Measurements from ENCODE around the gene PAFAH1B2. TPM values are rescaled to one million over a fixed set of nuclear protein-coding genes. Genes with fewer than 3 reads are reported as not detected.

Gene PAFAH1B2
- total and polyA plus RNA-seq, 2 donors (not counting 3 experiments of a cell fraction or from before 2014, with no cell fraction given) = 34.2 to 128 TPM

DNA sequence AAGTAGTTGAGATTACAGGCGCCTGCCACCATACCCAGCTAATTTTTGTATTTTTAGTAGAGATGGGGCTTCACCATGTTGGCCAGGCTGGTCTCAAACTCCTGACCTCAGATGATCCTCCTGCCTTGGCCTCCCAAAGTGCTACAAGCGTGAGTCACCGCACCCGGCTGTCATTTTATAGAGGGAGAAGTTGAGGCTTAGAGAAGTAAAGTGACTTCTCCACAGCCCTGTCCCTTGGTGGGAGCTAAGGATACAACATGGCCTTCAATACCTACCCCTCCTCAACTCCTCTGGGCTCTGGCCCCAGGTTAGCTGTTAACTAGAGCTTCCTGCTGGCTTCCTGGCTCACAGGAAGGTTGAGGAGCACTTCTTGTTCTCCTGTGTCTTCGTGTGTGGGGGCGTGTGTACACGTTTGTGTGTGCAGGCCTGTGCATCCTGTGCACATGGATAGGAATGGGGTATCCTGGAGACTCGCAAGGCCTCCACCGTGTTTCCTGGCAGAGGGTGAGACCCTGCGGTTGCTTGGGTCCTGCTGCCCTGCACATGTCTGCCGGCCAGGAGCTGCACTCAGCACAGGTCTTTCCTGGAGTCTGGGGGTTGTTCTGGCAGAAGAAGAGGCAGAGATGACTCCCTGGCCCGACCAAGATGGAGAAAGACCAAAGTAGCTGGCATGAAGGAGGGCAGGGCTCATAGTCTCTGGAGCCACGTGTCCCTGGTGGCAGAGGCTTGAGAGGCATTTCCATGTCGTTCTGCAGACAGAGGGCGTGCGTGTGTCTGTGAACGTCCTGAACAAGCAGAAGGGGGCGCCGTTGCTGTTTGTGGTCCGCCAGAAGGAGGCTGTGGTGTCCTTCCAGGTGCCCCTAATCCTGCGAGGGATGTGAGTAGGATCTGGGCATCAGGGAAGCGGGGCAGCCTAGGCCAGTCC lies 36.8 kb downstream of the PAFAH1B2 start:
- TF ChIP-seq MYC (IDR thresholded peaks at IDR 0.05; ENCODE audit: low read depth, low read length) (peak; percentile 66), GATA2 (IDR thresholded peaks at IDR 0.05; ENCODE audit: insufficient read depth, insufficient read length, low read depth, low read length) (no peak), FOS (IDR thresholded peaks at IDR 0.05; ENCODE audit: borderline replicate concordance, insufficient read depth, low read length) (no peak), JUN (IDR thresholded peaks at IDR 0.05; ENCODE audit: borderline replicate concordance, insufficient read depth, insufficient read length, low read depth) (no peak), EZH2 (IDR thresholded peaks at IDR 0.05; ENCODE audit: borderline replicate concordance, low read depth, low read length, severe bottlenecking) (no peak), POLR2AphosphoS5 (IDR thresholded peaks at IDR 0.05; ENCODE audit: insufficient read depth, low read depth, low read length) (no peak), POLR2A (IDR thresholded peaks at IDR 0.05; ENCODE audit: low read depth, low read length) (no peak)
- TF ChIP-seq, protein P1, sequence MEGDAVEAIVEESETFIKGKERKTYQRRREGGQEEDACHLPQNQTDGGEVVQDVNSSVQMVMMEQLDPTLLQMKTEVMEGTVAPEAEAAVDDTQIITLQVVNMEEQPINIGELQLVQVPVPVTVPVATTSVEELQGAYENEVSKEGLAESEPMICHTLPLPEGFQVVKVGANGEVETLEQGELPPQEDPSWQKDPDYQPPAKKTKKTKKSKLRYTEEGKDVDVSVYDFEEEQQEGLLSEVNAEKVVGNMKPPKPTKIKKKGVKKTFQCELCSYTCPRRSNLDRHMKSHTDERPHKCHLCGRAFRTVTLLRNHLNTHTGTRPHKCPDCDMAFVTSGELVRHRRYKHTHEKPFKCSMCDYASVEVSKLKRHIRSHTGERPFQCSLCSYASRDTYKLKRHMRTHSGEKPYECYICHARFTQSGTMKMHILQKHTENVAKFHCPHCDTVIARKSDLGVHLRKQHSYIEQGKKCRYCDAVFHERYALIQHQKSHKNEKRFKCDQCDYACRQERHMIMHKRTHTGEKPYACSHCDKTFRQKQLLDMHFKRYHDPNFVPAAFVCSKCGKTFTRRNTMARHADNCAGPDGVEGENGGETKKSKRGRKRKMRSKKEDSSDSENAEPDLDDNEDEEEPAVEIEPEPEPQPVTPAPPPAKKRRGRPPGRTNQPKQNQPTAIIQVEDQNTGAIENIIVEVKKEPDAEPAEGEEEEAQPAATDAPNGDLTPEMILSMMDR (IDR thresholded peaks at IDR 0.05; ENCODE audit: extremely low read depth in 1 of 2, insufficient read depth in 1 of 2, low read depth in 1 of 2, low read length in 2 of 2) = peak; percentile 73 to 94
- TF ChIP-seq, protein P2, sequence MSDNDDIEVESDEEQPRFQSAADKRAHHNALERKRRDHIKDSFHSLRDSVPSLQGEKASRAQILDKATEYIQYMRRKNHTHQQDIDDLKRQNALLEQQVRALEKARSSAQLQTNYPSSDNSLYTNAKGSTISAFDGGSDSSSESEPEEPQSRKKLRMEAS (IDR thresholded peaks at IDR 0.05; ENCODE audit: insufficient read depth, insufficient read length) = peak; percentile 78
- Histone ChIP-seq H3K27ac (ENCODE audit: insufficient read depth, low read depth, low read length) (no peak overlapping the region), H2AFZ (ENCODE audit: low read depth, low read length) (peak overlapping the region; percentile 16), H3K79me2 (ENCODE audit: control insufficient read depth, insufficient read depth, low read length) (no peaks in the 10 kb centered on the region), H3K9ac (replicated peaks; ENCODE audit: extremely low read depth, insufficient read depth, low read length) (no peak overlapping the region), H3K36me3 (ENCODE audit: control insufficient read depth in 2 of 2, extremely low read depth in 1 of 2, insufficient read depth in 2 of 2, low read length in 2 of 2) (peaks cover 0 to 5% of the 10 kb centered on the region in 2 experiments), H3K4me3 (replicated peaks in 1 of 3; ENCODE audit: insufficient read depth in 1 of 3, low read depth in 1 of 3, low read length in 3 of 3) (no peak overlapping the region), H3K9me1 (replicated peaks; ENCODE audit: control insufficient read depth, extremely low read depth, insufficient read depth, low read length) (no peaks in the 10 kb centered on the region), H3K4me2 (ENCODE audit: insufficient read depth, low read length) (no peak overlapping the region), H3K4me1 (ENCODE audit: control insufficient read depth, extremely low read depth, insufficient read depth, low read length) (peaks cover 18% of the 10 kb centered on the region), H4K20me1 (replicated peaks; ENCODE audit: control insufficient read depth, extremely low read depth, insufficient read depth, low read length) (no peaks in the 10 kb centered on the region), H3K27me3 (ENCODE audit: control insufficient read depth in 2 of 2, insufficient read depth in 2 of 2, low read length in 2 of 2) (no peaks in the 10 kb centered on the region), H3K9me3 (replicated peaks; ENCODE audit: control insufficient read depth, insufficient read depth, low read length) (no peaks in the 10 kb centered on the region)
- intact Hi-C loops (cut with micrococcal nuclease) (loop anchor here (1.0 kb wide), 2 partner anchors 45 to 50 kb away; no protein-coding TSS in a partner anchor), dilution Hi-C loops (cut with MboI; ENCODE audit: extremely low pct_ligation_motif_present, low sequenced_read_pairs) (no loop called here)
- FAIRE-seq = peak; percentile 81
- peak; percentile 65 for DNase-seq (ENCODE audit: low read depth, low spot score)
- CTCF ChIA-PET = interaction anchor here (0.7 to 5.8 kb wide), 19 partner anchors 8 to 390 kb away, joined by 3 to 90 read pairs (median 4); partner anchors contain the start of genes APOA5, PAFAH1B2, PCSK7 and RNF214
- BruUV-seq (replicated peaks) = no TSS peak
- POLR2A ChIA-PET = interaction anchor here (0.7 to 1.1 kb wide), 2 partner anchors 46 to 121 kb away, joined by 3 read pairs; no protein-coding TSS in a partner anchor

Data from endothelial cell of umbilical vein (primary cell).